IMR-90 (cell line): ENCODE measurements around the gene SLC38A1. TPM values are rescaled to one million over a fixed set of nuclear protein-coding genes. Genes with fewer than 3 reads are reported as not detected.
A peak's percentile ranks its signal among the peaks of the same experiment; 100 is the strongest.

ENCODE experiments used
- ATAC-seq: fragments of 200-7000 bp; cut with Tn5 transposase; 2 replicates; pipeline ENCODE4 v1.9.1; 2020; ENCODE audit warnings: low read depth, mild to moderate bottlenecking, moderate library complexity
- BruUV-seq: library from RNA; stranded (reverse); fragments of 400-500 nt; replicated peaks from 2 replicates; lab custom pipeline; 2021; lab: Mats Ljungman, UMichigan
- CTCF ChIA-PET: fragments of 300-600 bp; formaldehyde crosslinking; extraction: SDS; loops from one replicate; lab custom pipeline; 2021; ENCODE audit warnings: antibody characterized with exemption; lab: Yijun Ruan, JAX
- POLR2A ChIA-PET: fragments of 300-600 bp; sonication (Branson Sonifier 250); formaldehyde crosslinking; loops from one replicate; lab custom pipeline; 2022; ENCODE audit warnings: antibody characterized with exemption; ENCODE audit not compliant: unreplicated experiment; lab: Charles Lee
- DNase-seq: peaks from one replicate; pipeline ENCODE4 v3.0.0; 2013
- H2AFZ ChIP-seq: replicated peaks from 2 replicates; pipeline ENCODE3; 2013; ENCODE audit warnings: low read length, mild to moderate bottlenecking; ENCODE audit not compliant: poor library complexity
- H2AK5ac ChIP-seq: 2 replicates; pipeline ENCODE4 v1.6.1; 2013; ENCODE audit warnings: low read depth, low read length, inconsistent platforms
- H2AK9ac ChIP-seq: replicated peaks from 2 replicates; pipeline ENCODE3; 2013; ENCODE audit warnings: mild to moderate bottlenecking, low read depth, low read length, moderate library complexity; ENCODE audit not compliant: poor library complexity
- H2BK120ac ChIP-seq: 2 replicates; pipeline ENCODE4 v1.6.1; 2013; ENCODE audit warnings: low read depth, low read length, inconsistent platforms
- H2BK15ac ChIP-seq: 3 replicates; pipeline ENCODE4 v1.6.1; 2013; ENCODE audit warnings: low read depth, low read length, inconsistent platforms
- H2BK20ac ChIP-seq: 2 replicates; pipeline ENCODE4 v1.6.1; 2013; ENCODE audit warnings: low read depth, mild to moderate bottlenecking, inconsistent platforms, low read length, moderate library complexity
- H2BK5ac ChIP-seq: 2 replicates; pipeline ENCODE4 v1.6.1; 2013; ENCODE audit warnings: mild to moderate bottlenecking, low read depth, low read length, inconsistent platforms; ENCODE audit not compliant: poor library complexity, severe bottlenecking
- H3K14ac ChIP-seq: replicated peaks from 2 replicates; pipeline ENCODE4 v1.6.1; 2013; ENCODE audit warnings: low read depth, low read length, inconsistent platforms
- H3K18ac ChIP-seq: 2 replicates; pipeline ENCODE4 v1.6.1; 2013; ENCODE audit warnings: low read depth, low read length, control low read depth
- H3K23ac ChIP-seq: 2 replicates; pipeline ENCODE4 v1.6.1; 2013; ENCODE audit warnings: low read depth, low read length, inconsistent platforms
- H3K27ac ChIP-seq: 2 replicates; pipeline ENCODE4 v1.5.1; 2013; ENCODE audit warnings: mild to moderate bottlenecking, control low read depth, low read length; ENCODE audit not compliant: insufficient read depth
- H3K27me3 ChIP-seq: 2 replicates; pipeline ENCODE4 v1.6.1; 2013; ENCODE audit warnings: low read length; ENCODE audit not compliant: control insufficient read depth, insufficient read depth
- H3K36me3 ChIP-seq: 2 replicates; pipeline ENCODE4 v1.6.1; 2013; ENCODE audit warnings: low read length, mixed read lengths; ENCODE audit not compliant: control insufficient read depth, insufficient read depth
- H3K4ac ChIP-seq: 2 replicates; pipeline ENCODE4 v1.6.1; 2013; ENCODE audit warnings: low read depth, low read length, inconsistent platforms
- H3K4me1 ChIP-seq: 2 replicates; pipeline ENCODE4 v1.6.1; 2013; ENCODE audit warnings: low read length, mixed read lengths; ENCODE audit not compliant: control insufficient read depth, insufficient read depth
- H3K4me2 ChIP-seq: 2 replicates; pipeline ENCODE4 v1.6.1; 2013; ENCODE audit warnings: low read depth, mild to moderate bottlenecking, control low read depth, low read length, moderate library complexity
- H3K4me3 ChIP-seq: 2 replicates; pipeline ENCODE4 v1.5.1; 2013; ENCODE audit warnings: low read depth, mild to moderate bottlenecking, control low read depth, low read length, moderate library complexity; ENCODE audit not compliant: insufficient read depth
- H3K56ac ChIP-seq: 2 replicates; pipeline ENCODE4 v1.6.1; 2013; ENCODE audit warnings: low read length, inconsistent platforms; ENCODE audit not compliant: insufficient read depth; ENCODE audit errors: extremely low read depth
- H3K79me1 ChIP-seq, 2 experiments: 2 replicates each; pipeline ENCODE4 v1.6.1; 2013; ENCODE audit warnings: low read length in 2 of 2, inconsistent platforms in 1 of 2, low read depth in 1 of 2
- H3K9ac ChIP-seq: 2 replicates; pipeline ENCODE4 v1.6.1; 2013; ENCODE audit warnings: low read depth, low read length, control low read depth
- H3K9me1 ChIP-seq: 2 replicates; pipeline ENCODE4 v1.6.1; 2013; ENCODE audit warnings: low read length, inconsistent platforms; ENCODE audit not compliant: insufficient read depth
- H3K9me3 ChIP-seq: 2 replicates; pipeline ENCODE4 v1.6.1; 2013; ENCODE audit warnings: low read length; ENCODE audit not compliant: control insufficient read depth, insufficient read depth
- H4K20me1 ChIP-seq: 2 replicates; pipeline ENCODE4 v1.6.1; 2013; ENCODE audit warnings: low read length, inconsistent platforms; ENCODE audit not compliant: insufficient read depth
- H4K5ac ChIP-seq: 2 replicates; pipeline ENCODE4 v1.6.1; 2013; ENCODE audit warnings: mild to moderate bottlenecking, low read depth, low read length, control low read depth
- H4K8ac ChIP-seq, 2 experiments: 2 replicates each; pipeline ENCODE4 v1.6.1; 2013; ENCODE audit warnings: low read depth in 2 of 2, low read length in 2 of 2, control low read depth in 1 of 2, inconsistent platforms in 1 of 2
- H4K91ac ChIP-seq: 2 replicates; pipeline ENCODE4 v1.6.1; 2013; ENCODE audit warnings: low read depth, low read length, inconsistent platforms; ENCODE audit not compliant: insufficient read depth
- CEBPB ChIP-seq: IDR thresholded peaks from 2 replicates; pipeline ENCODE4 v1.6.1; 2012; ENCODE audit warnings: low read depth, low read length, improper control_type of control experiment
- ELK1 ChIP-seq: fragments of 150-350 bp; IDR thresholded peaks from 2 replicates; pipeline ENCODE4 v1.6.1; 2016; ENCODE audit warnings: low read depth, mild to moderate bottlenecking, low read length, moderate library complexity, borderline replicate concordance
- MAFK ChIP-seq: IDR thresholded peaks from 2 replicates; pipeline ENCODE4 v1.6.1; 2012; ENCODE audit warnings: low read depth, low read length, improper control_type of control experiment
- MAZ ChIP-seq: IDR thresholded peaks from 2 replicates; pipeline ENCODE4 v1.6.1; 2012; ENCODE audit warnings: low read depth, mild to moderate bottlenecking, low read length, improper control_type of control experiment, moderate library complexity, borderline replicate concordance
- MXI1 ChIP-seq: IDR thresholded peaks from 2 replicates; pipeline ENCODE4 v1.6.1; 2012; ENCODE audit warnings: low read depth, mild to moderate bottlenecking, low read length, moderate library complexity, borderline replicate concordance
- NFE2L2 ChIP-seq: fragments of 150-350 bp; IDR thresholded peaks from 2 replicates; pipeline ENCODE4 v1.6.1; 2016; ENCODE audit warnings: low read depth, mild to moderate bottlenecking, low read length
- RCOR1 ChIP-seq: IDR thresholded peaks from 2 replicates; pipeline ENCODE4 v1.6.1; 2012; ENCODE audit warnings: mild to moderate bottlenecking, low read length, improper control_type of control experiment; ENCODE audit not compliant: insufficient replicate concordance
- RFX5 ChIP-seq: IDR thresholded peaks from 2 replicates; pipeline ENCODE4 v1.8.0; 2012; ENCODE audit warnings: low read depth, mild to moderate bottlenecking, low read length, moderate library complexity
- SMC3 ChIP-seq: fragments of 150-350 bp; IDR thresholded peaks from 2 replicates; pipeline ENCODE4 v1.6.1; 2016; ENCODE audit warnings: low read depth, mild to moderate bottlenecking, antibody characterized with exemption, low read length, moderate library complexity
- WGBS, 2 experiments: methylation state at CpG; one replicate each; pipeline versions ENCODE4 v1.1.5 to v1.1.7; 2013; ENCODE audit warnings: missing lambda C conversion rate in 2 of 2; ENCODE audit not compliant: insufficient read length in 1 of 2; ENCODE audit errors: extremely low coverage in 2 of 2; 5-methylcytosine and 5-hydroxymethylcytosine counted together
- dilution Hi-C: fragments of 300-500 bp; cut with HindIII; formaldehyde crosslinking; loops from one replicate; pipeline ENCODE4 v1.14.3; 2018; ENCODE audit warnings: low sequenced_read_pairs; ENCODE audit not compliant: unreplicated experiment
- in situ Hi-C: fragments of 300-500 bp; cut with MboI; formaldehyde crosslinking; loops from 3 replicates; pipeline ENCODE4 v1.14.3; 2019; ENCODE audit warnings: low sequenced_read_pairs, inconsistent platforms, mixed read lengths
- intact Hi-C: fragments of 100-400 bp; cut with micrococcal nuclease; formaldehyde crosslinking; loops from 2 replicates; pipeline ENCODE4 v1.10.0; 2022
- polyA plus RNA-seq, 3 experiments: library from polyadenylated mRNA; depleted of rRNA; stranded (reverse); fragments of >200 nt; gene quantifications; 2 replicates each; pipeline ENCODE4 v1.2.3, GENCODE V29; 2012; ENCODE audit warnings: low replicate concordance in 1 of 3
- total RNA-seq: library from RNA; depleted of rRNA; stranded (reverse); fragments of >200 nt; gene quantifications from 2 replicates; pipeline ENCODE4 v1.2.3, GENCODE V29; 2012

SLC38A1 gene
- total and polyA plus RNA-seq, 2 of the 4 experiments (the other 2 are of a cell fraction): 22.8 to 61.5 TPM

- no peak overlapping the region for H3K18ac ChIP-seq
- no peak overlapping the region for H3K56ac ChIP-seq
- no TSS peak for BruUV-seq
- no peak overlapping the region for H2AK9ac ChIP-seq
- H2AK5ac ChIP-seq: no peak overlapping the region
- intact Hi-C loops (loop anchor here (10.0 kb wide), 2 partner anchors 168 to 192 kb away; partner anchors contain the start of gene SCAF11), in situ Hi-C loops (no loop called here), dilution Hi-C loops (no loop called here)
- no CpG with 5 or more reads among the region's 3 CpGs for WGBS, 2 experiments
- ChIA-PET POLR2A (no interaction called here), CTCF (no interaction called here)
- H3K79me1 ChIP-seq: peaks cover 0 to 13% of the 10 kb centered on the region in 2 experiments; a peak in 3 of 4 replicates
- H4K5ac ChIP-seq: no peak overlapping the region
- no peaks in the 10 kb centered on the region for H3K9me3 ChIP-seq
- H2BK5ac ChIP-seq: no peak overlapping the region
- H3K14ac ChIP-seq: no peak overlapping the region
- H3K27me3 ChIP-seq: no peaks in the 10 kb centered on the region
- H3K27ac ChIP-seq: no peak overlapping the region
- H2BK15ac ChIP-seq: no peak overlapping the region
- peaks cover 7% of the 10 kb centered on the region; the same call in 1 of the 2 replicates for H4K20me1 ChIP-seq
- no peak overlapping the region for H4K91ac ChIP-seq
- DNase-seq: peak; percentile 93
- peak; percentile 72 for ATAC-seq
- no peak overlapping the region for H2BK20ac ChIP-seq
- H3K4me1 ChIP-seq: peaks cover 4% of the 10 kb centered on the region
- H3K4ac ChIP-seq: no peak overlapping the region
- no peak overlapping the region for H3K9ac ChIP-seq
- H3K9me1 ChIP-seq: peaks cover 10% of the 10 kb centered on the region; the same call in 1 of the 2 replicates
- H4K8ac ChIP-seq: no peak overlapping the region
- H2BK120ac ChIP-seq: no peak overlapping the region
- no peak overlapping the region for H3K4me3 ChIP-seq
- TF ChIP-seq MAZ (no peak), RCOR1 (peak; percentile 67), MXI1 (no peak), SMC3 (no peak), RFX5 (no peak), ELK1 (no peak), NFE2L2 (no peak), MAFK (no peak), CEBPB (peak; percentile 80)
- H2AFZ ChIP-seq: no peak overlapping the region
- H3K36me3 ChIP-seq: peaks cover 7% of the 10 kb centered on the region
- no peak overlapping the region for H3K23ac ChIP-seq
- no peak overlapping the region for H3K4me2 ChIP-seq
These were observed 81.8 kb downstream of the SLC38A1 start for GRCh38 chr12:46187023-46187422.
